WTC11 (cell line): Measurements from ENCODE around the gene ELOVL6.

Source experiments
- ARID4B ChIP-seq: sonication (generic); formaldehyde crosslinking; IDR thresholded peaks from 2 replicates; pipeline ENCODE4 v1.8.0; 2023; ENCODE audit warnings: missing genetic modification reagents, mild to moderate bottlenecking, borderline replicate concordance
- ATF6 ChIP-seq: sonication (generic); formaldehyde crosslinking; IDR thresholded peaks from 2 replicates; pipeline ENCODE4 v1.8.1; 2023; ENCODE audit warnings: mild to moderate bottlenecking, missing genetic modification reagents
- CBFB ChIP-seq: sonication (generic); formaldehyde crosslinking; IDR thresholded peaks from 2 replicates; pipeline ENCODE4 v1.8.1; 2022; ENCODE audit warnings: mild to moderate bottlenecking, low read depth, missing genetic modification reagents
- CREB1 ChIP-seq: sonication (generic); formaldehyde crosslinking; IDR thresholded peaks from 2 replicates; pipeline ENCODE4 v1.8.0; 2023; ENCODE audit warnings: mild to moderate bottlenecking, missing genetic modification reagents
- CTCF ChIP-seq: fragments of 200-600 bp; IDR thresholded peaks from 2 replicates; pipeline ENCODE4 v1.8.0; 2022; ENCODE audit warnings: antibody characterized with exemption
- E2F4 ChIP-seq: sonication (generic); formaldehyde crosslinking; IDR thresholded peaks from 2 replicates; pipeline ENCODE4 v1.8.1; 2022; ENCODE audit warnings: low read depth, mild to moderate bottlenecking, moderate library complexity, missing genetic modification reagents, borderline replicate concordance
- ETV6 ChIP-seq: sonication (generic); formaldehyde crosslinking; IDR thresholded peaks from 2 replicates; pipeline ENCODE4 v1.8.1; 2022; ENCODE audit warnings: mild to moderate bottlenecking, missing genetic modification reagents
- GABPB1 ChIP-seq: sonication (generic); formaldehyde crosslinking; IDR thresholded peaks from 2 replicates; pipeline ENCODE4 v1.8.1; 2023; ENCODE audit warnings: mild to moderate bottlenecking, missing genetic modification reagents
- MAX ChIP-seq: sonication (generic); formaldehyde crosslinking; IDR thresholded peaks from 2 replicates; pipeline ENCODE4 v1.8.0; 2022; ENCODE audit warnings: mild to moderate bottlenecking, missing genetic modification reagents
- RELA ChIP-seq: sonication (generic); formaldehyde crosslinking; IDR thresholded peaks from 2 replicates; pipeline ENCODE4 v1.8.1; 2022; ENCODE audit warnings: missing genetic modification reagents, mild to moderate bottlenecking, borderline replicate concordance
- SMAD4 ChIP-seq: sonication (generic); formaldehyde crosslinking; IDR thresholded peaks from 2 replicates; pipeline ENCODE4 v1.8.0; 2022; ENCODE audit warnings: mild to moderate bottlenecking, missing genetic modification reagents
- SP1 ChIP-seq: sonication (generic); formaldehyde crosslinking; conservative IDR thresholded peaks from 2 replicates; pipeline ENCODE4 v1.8.1; 2022; ENCODE audit warnings: missing genetic modification reagents
- ZNF232 ChIP-seq: sonication (generic); formaldehyde crosslinking; IDR thresholded peaks from 2 replicates; pipeline ENCODE4 v1.8.0; 2022; ENCODE audit warnings: mild to moderate bottlenecking, missing genetic modification reagents

GRCh38 chr4:110216129-110216528 lies 17.7 kb upstream of the ELOVL6 start:
- no peak for TF ChIP-seq CTCF
- no peak for TF ChIP-seq E2F4 (CRISPR knock-in tag)
- no peak for TF ChIP-seq SP1 (CRISPR knock-in tag)
- no peak for TF ChIP-seq ZNF232
- TF ChIP-seq MAX (CRISPR knock-in tag) = no peak
- TF ChIP-seq RELA = no peak
- no peak for TF ChIP-seq ETV6 (CRISPR knock-in tag)
- TF ChIP-seq SMAD4 (CRISPR knock-in tag) = no peak
- no peak for TF ChIP-seq CBFB (CRISPR knock-in tag)
- TF ChIP-seq GABPB1 (CRISPR knock-in tag) = no peak
- TF ChIP-seq ARID4B (CRISPR knock-in tag) = no peak
- no peak for TF ChIP-seq CREB1 (CRISPR knock-in tag)
- TF ChIP-seq ATF6 = no peak
